Measurements from ENCODE around the gene ELMO1.

DNA sequence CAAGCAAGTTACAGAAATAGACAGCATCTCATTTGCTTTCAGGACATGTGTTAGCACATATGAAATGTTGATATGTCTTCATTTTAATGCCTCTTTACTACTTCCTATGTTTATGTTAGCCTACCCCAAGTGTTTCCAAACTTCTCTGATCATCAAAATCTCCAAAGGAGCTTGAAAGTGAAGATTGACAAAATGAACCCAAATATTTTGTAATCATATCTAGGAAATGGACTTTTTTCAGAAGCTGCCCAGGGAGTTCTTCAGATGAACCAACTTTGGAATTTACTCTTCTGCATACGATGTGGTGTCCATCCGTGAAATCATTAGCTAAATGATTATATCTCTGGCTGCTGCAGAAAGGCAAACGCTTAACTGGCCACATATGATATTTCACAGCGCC, 623.2 kb downstream of the ELMO1 start:
- TF ChIP-seq, protein P1, sequence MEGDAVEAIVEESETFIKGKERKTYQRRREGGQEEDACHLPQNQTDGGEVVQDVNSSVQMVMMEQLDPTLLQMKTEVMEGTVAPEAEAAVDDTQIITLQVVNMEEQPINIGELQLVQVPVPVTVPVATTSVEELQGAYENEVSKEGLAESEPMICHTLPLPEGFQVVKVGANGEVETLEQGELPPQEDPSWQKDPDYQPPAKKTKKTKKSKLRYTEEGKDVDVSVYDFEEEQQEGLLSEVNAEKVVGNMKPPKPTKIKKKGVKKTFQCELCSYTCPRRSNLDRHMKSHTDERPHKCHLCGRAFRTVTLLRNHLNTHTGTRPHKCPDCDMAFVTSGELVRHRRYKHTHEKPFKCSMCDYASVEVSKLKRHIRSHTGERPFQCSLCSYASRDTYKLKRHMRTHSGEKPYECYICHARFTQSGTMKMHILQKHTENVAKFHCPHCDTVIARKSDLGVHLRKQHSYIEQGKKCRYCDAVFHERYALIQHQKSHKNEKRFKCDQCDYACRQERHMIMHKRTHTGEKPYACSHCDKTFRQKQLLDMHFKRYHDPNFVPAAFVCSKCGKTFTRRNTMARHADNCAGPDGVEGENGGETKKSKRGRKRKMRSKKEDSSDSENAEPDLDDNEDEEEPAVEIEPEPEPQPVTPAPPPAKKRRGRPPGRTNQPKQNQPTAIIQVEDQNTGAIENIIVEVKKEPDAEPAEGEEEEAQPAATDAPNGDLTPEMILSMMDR (IDR thresholded peaks at IDR 0.05), result no peak
- TF ChIP-seq POLR2A (IDR thresholded peaks at IDR 0.05), result no peak

Data from body of pancreas (tissue), 4 donors.